CD14-positive monocyte (primary cell): ENCODE results near the gene EDA. TPM values are rescaled to one million over a fixed set of nuclear protein-coding genes. Genes with fewer than 3 reads are reported as not detected.

Experiments
- DNase-seq, 3 donors: peaks; one replicate each; pipeline ENCODE4 v3.0.0-alpha.2; 2011 to 2022
- H2AFZ ChIP-seq: 2 replicates; pipeline ENCODE4 v1.6.0; 2012; ENCODE audit warnings: mild to moderate bottlenecking, low read depth, low read length, inconsistent platforms; ENCODE audit not compliant: insufficient read depth, poor library complexity, severe bottlenecking
- H3K27ac ChIP-seq, 2 donors: 1 replicate in 1 of 2; 2 replicates in 1 of 2; pipeline ENCODE4 v1.5.1; 2012 to 2013; ENCODE audit warnings: low read length in 2 of 2, control low read depth in 1 of 2, inconsistent platforms in 1 of 2, low read depth in 1 of 2, mild to moderate bottlenecking in 1 of 2
- H3K27me3 ChIP-seq, 2 donors: one replicate each; pipeline versions ENCODE4 v1.6.0 to v1.6.1; 2011 to 2013; ENCODE audit warnings: low read length in 2 of 2; ENCODE audit not compliant: control insufficient read depth in 2 of 2, insufficient read depth in 2 of 2
- H3K36me3 ChIP-seq, 2 donors: replicated peaks in 1 of 2; 1 replicate in 1 of 2; 2 replicates in 1 of 2; pipeline versions ENCODE4 v1.5.1 to v1.6.1; 2012 to 2013; ENCODE audit warnings: low read length in 2 of 2, control low read depth in 1 of 2, inconsistent platforms in 1 of 2, mild to moderate bottlenecking in 1 of 2; ENCODE audit not compliant: insufficient read depth in 2 of 2, control insufficient read depth in 1 of 2
- H3K4me1 ChIP-seq, 2 donors: 1 replicate in 1 of 2; 2 replicates in 1 of 2; pipeline versions ENCODE4 v1.5.1 to v1.6.1; 2012 to 2013; ENCODE audit warnings: low read length in 2 of 2, control low read depth in 1 of 2, inconsistent platforms in 1 of 2, mild to moderate bottlenecking in 1 of 2, moderate library complexity in 1 of 2; ENCODE audit not compliant: insufficient read depth in 2 of 2, control insufficient read depth in 1 of 2
- H3K4me2 ChIP-seq: replicated peaks from 2 replicates; pipeline ENCODE3; 2012; ENCODE audit warnings: low read length, moderate library complexity, mild to moderate bottlenecking; ENCODE audit not compliant: poor library complexity, severe bottlenecking; ENCODE audit errors: extremely low read depth
- H3K4me3 ChIP-seq, 3 experiments: fragments of 200-600 bp in 1 of 3; sonication (generic) in 1 of 3; replicated peaks in 1 of 3; 1 replicate in 2 of 3; 2 replicates in 1 of 3; pipeline ENCODE4 v1.5.1; 2011 to 2013; ENCODE audit warnings: low read length in 3 of 3, mild to moderate bottlenecking in 3 of 3, control low read depth in 2 of 3, low read depth in 2 of 3, inconsistent platforms in 1 of 3, moderate library complexity in 1 of 3
- H3K79me2 ChIP-seq: 2 replicates; pipeline ENCODE4 v1.6.0; 2012; ENCODE audit warnings: mild to moderate bottlenecking, control low read depth, inconsistent platforms, low read length, moderate library complexity; ENCODE audit not compliant: insufficient read depth
- H3K9ac ChIP-seq: 2 replicates; pipeline ENCODE4 v1.6.0; 2017; ENCODE audit warnings: low read length, mild to moderate bottlenecking; ENCODE audit not compliant: insufficient read depth, poor library complexity, severe bottlenecking
- H3K9me3 ChIP-seq, 2 donors: replicated peaks in 1 of 2; 1 replicate in 1 of 2; 2 replicates in 1 of 2; pipeline versions ENCODE4 v1.5.1 to v1.6.1; 2012 to 2013; ENCODE audit warnings: low read length in 2 of 2, control low read depth in 1 of 2; ENCODE audit not compliant: control insufficient read depth in 1 of 2, insufficient read depth in 1 of 2
- H4K20me1 ChIP-seq: 2 replicates; pipeline ENCODE4 v1.6.0; 2012; ENCODE audit warnings: mild to moderate bottlenecking, low read length, control low read depth, moderate library complexity; ENCODE audit not compliant: insufficient read depth
- H3K27ac Mint-ChIP-seq, 7 donors: one replicate each; pipeline ENCODE4 v1.8.0; 2020; ENCODE audit warnings: mild to moderate bottlenecking in 7 of 7, mixed read lengths in 7 of 7, moderate library complexity in 6 of 7, inconsistent platforms in 2 of 7
- H3K27me3 Mint-ChIP-seq, 3 donors: one replicate each; pipeline ENCODE4 v1.8.0; 2021 to 2022; ENCODE audit warnings: low read depth in 3 of 3, mild to moderate bottlenecking in 3 of 3, mixed read lengths in 3 of 3, moderate library complexity in 3 of 3, inconsistent platforms in 1 of 3
- H3K36me3 Mint-ChIP-seq, 2 donors: one replicate each; pipeline ENCODE4 v1.8.0; 2020; ENCODE audit warnings: mixed read lengths in 2 of 2, inconsistent platforms in 1 of 2, mild to moderate bottlenecking in 1 of 2
- H3K4me1 Mint-ChIP-seq: one replicate; pipeline ENCODE4 v1.8.0; 2020; ENCODE audit warnings: mild to moderate bottlenecking, mixed read lengths
- H3K4me3 Mint-ChIP-seq, 2 donors: one replicate each; pipeline ENCODE4 v1.8.0; 2020; ENCODE audit warnings: mild to moderate bottlenecking in 2 of 2, mixed read lengths in 2 of 2, moderate library complexity in 1 of 2
- H3K9me3 Mint-ChIP-seq, 7 donors: one replicate each; pipeline ENCODE4 v1.8.0; 2020 to 2022; ENCODE audit warnings: mixed read lengths in 7 of 7, mild to moderate bottlenecking in 6 of 7, moderate library complexity in 6 of 7, inconsistent platforms in 2 of 7
- CTCF ChIP-seq: fragments of 200-600 bp; IDR thresholded peaks from one replicate; pipeline ENCODE4 v1.8.0; 2022; ENCODE audit warnings: antibody characterized with exemption, mild to moderate bottlenecking
- intact Hi-C, 2 donors: fragments of 100-400 bp; cut with micrococcal nuclease; formaldehyde crosslinking; loops; one replicate each; pipeline versions ENCODE4 v1.15.0 to v1.15.1; 2023
- polyA plus RNA-seq, 3 donors: library from polyadenylated mRNA; depleted of rRNA in 1 of 3; unstranded in 2 of 3; stranded (reverse) in 1 of 3; fragments of 300-500 nt in 2 of 3; fragments of >200 nt in 1 of 3; fragmentation: Illumina TruSeq in 2 of 3; gene quantifications; 1 replicate in 2 of 3; 2 replicates in 1 of 3; pipeline ENCODE4 v1.2.3, GENCODE V29; 2012 to 2021

EDA gene
- polyA plus RNA-seq, 3 donors = 0.11 to 0.31 TPM; not detected in 1

- H3K4me1 ChIP-seq = no peaks in the 10 kb centered on the region
- Mint-ChIP-seq H3K36me3 (no peaks in the 10 kb centered on the region), H3K27me3 (peaks cover 0 to 4% (median 2%) of the 10 kb centered on the region in 3 donors), H3K4me3 (no peak overlapping the region), H3K9me3 (peaks cover 0 to 9% (median 3%) of the 10 kb centered on the region in 7 donors), H3K4me1 (no peaks in the 10 kb centered on the region), H3K27ac (no peak overlapping the region)
- no peaks in the 10 kb centered on the region for H3K36me3 ChIP-seq
- H3K4me3 ChIP-seq = no peak overlapping the region
- no peaks in the 10 kb centered on the region for H3K79me2 ChIP-seq
- no peaks in the 10 kb centered on the region for H3K27me3 ChIP-seq
- H3K9ac ChIP-seq = no peak overlapping the region
- no peak overlapping the region for H3K27ac ChIP-seq
- no peak for TF ChIP-seq CTCF
- no peaks in the 10 kb centered on the region for H4K20me1 ChIP-seq
- intact Hi-C loops = no loop called here
- H3K9me3 ChIP-seq = peaks cover 4 to 8% of the 10 kb centered on the region in 2 donors
- H3K4me2 ChIP-seq = no peak overlapping the region
- H2AFZ ChIP-seq = no peak overlapping the region
- no peak for DNase-seq
Measured at GRCh38 chrX:69741721-69742120, 125.8 kb downstream of the EDA start.

- H3K9ac ChIP-seq = no peak overlapping the region
- Mint-ChIP-seq H3K27me3 (no peaks in the 10 kb centered on the region), H3K36me3 (no peaks in the 10 kb centered on the region), H3K4me1 (no peaks in the 10 kb centered on the region), H3K9me3 (peaks cover 0 to 13% (median 4%) of the 10 kb centered on the region in 7 donors), H3K4me3 (no peak overlapping the region), H3K27ac (no peak overlapping the region)
- no peak for DNase-seq
- no peak overlapping the region for H3K4me3 ChIP-seq
- no peaks in the 10 kb centered on the region for H4K20me1 ChIP-seq
- no peak overlapping the region for H3K27ac ChIP-seq
- H3K4me2 ChIP-seq = no peak overlapping the region
- no peaks in the 10 kb centered on the region for H3K4me1 ChIP-seq
- intact Hi-C loops = no loop called here
- no peak overlapping the region for H2AFZ ChIP-seq
- no peaks in the 10 kb centered on the region for H3K79me2 ChIP-seq
- H3K27me3 ChIP-seq = no peaks in the 10 kb centered on the region
- TF ChIP-seq CTCF = no peak
- no peaks in the 10 kb centered on the region for H3K36me3 ChIP-seq
- H3K9me3 ChIP-seq = peaks cover 4 to 8% of the 10 kb centered on the region in 2 donors
Measured at GRCh38 chrX:69746051-69746450, 130.1 kb downstream of the EDA start.
